ENCODE data around the gene CECR2. TPM values are rescaled to one million over a fixed set of nuclear protein-coding genes. Genes with fewer than 3 reads are reported as not detected.

CECR2 gene
- total RNA-seq, 2 donors from 2014 or later = 2.6 to 3.4 TPM

- DNase-seq (no peak), ATAC-seq (no peak)
- TF ChIP-seq POLR2A (IDR thresholded peaks at IDR 0.05) = no peak
- TF ChIP-seq, protein P1, sequence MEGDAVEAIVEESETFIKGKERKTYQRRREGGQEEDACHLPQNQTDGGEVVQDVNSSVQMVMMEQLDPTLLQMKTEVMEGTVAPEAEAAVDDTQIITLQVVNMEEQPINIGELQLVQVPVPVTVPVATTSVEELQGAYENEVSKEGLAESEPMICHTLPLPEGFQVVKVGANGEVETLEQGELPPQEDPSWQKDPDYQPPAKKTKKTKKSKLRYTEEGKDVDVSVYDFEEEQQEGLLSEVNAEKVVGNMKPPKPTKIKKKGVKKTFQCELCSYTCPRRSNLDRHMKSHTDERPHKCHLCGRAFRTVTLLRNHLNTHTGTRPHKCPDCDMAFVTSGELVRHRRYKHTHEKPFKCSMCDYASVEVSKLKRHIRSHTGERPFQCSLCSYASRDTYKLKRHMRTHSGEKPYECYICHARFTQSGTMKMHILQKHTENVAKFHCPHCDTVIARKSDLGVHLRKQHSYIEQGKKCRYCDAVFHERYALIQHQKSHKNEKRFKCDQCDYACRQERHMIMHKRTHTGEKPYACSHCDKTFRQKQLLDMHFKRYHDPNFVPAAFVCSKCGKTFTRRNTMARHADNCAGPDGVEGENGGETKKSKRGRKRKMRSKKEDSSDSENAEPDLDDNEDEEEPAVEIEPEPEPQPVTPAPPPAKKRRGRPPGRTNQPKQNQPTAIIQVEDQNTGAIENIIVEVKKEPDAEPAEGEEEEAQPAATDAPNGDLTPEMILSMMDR (IDR thresholded peaks at IDR 0.05) = no peak
- H3K27ac ChIP-seq = no peak overlapping the region
- H3K36me3 ChIP-seq (replicated peaks in 1 of 2; ENCODE audit: insufficient read depth in 1 of 2, low read depth in 2 of 2) = no peaks in the 10 kb centered on the region
- H3K4me3 ChIP-seq = no peak overlapping the region
- 82 to 88% methylated on average over 5 of the region's 5 CpGs for WGBS, 2 donors
- H3K4me1 ChIP-seq = peaks cover 6% of the 10 kb centered on the region
- intact Hi-C loops (cut with DNase I) = no loop called here
- no peaks in the 10 kb centered on the region for H3K9me3 ChIP-seq
- no peaks in the 10 kb centered on the region for H3K27me3 ChIP-seq
Observed at GRCh38 chr22:17481424-17481823, 112.2 kb downstream of the CECR2 start.

GRCh38 chr22:17483688-17484372, 114.6 kb downstream of the CECR2 start:
- intact Hi-C loops (cut with DNase I) = no loop called here
- DNase-seq (no peak), ATAC-seq (no peak)
- H3K4me3 ChIP-seq = no peak overlapping the region
- peaks cover 15% of the 10 kb centered on the region for H3K4me1 ChIP-seq
- WGBS, 2 donors = 73 to 77% methylated on average over 2 of the region's 2 CpGs
- no peak overlapping the region for H3K27ac ChIP-seq
- H3K36me3 ChIP-seq (replicated peaks in 1 of 2; ENCODE audit: insufficient read depth in 1 of 2, low read depth in 2 of 2) = no peaks in the 10 kb centered on the region
- TF ChIP-seq POLR2A (IDR thresholded peaks at IDR 0.05) = no peak
- TF ChIP-seq, protein P1 (IDR thresholded peaks at IDR 0.05) = no peak
- no peaks in the 10 kb centered on the region for H3K9me3 ChIP-seq
- no peaks in the 10 kb centered on the region for H3K27me3 ChIP-seq

DNA sequence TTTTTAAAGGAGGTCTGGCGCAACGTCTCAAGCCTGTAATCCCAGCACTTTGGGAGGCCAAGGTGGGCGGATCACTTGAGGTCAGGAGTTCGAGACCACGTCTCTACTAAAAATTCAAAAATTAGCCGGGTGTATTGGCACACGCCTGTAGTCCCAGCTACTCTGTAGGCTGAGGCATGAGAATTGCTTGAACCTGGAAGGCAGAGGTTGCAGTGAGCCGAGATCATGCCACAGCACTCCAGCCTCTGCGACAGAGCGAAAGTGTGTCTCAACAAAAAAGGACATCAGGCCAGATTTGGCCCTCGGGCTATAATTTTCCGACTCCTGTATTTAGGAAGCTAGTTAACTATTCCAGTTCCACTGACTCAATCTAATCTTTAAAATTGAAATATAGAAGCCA, 115.3 kb downstream of the CECR2 start:
- no peaks in the 10 kb centered on the region for H3K36me3 ChIP-seq (replicated peaks in 1 of 2; ENCODE audit: insufficient read depth in 1 of 2, low read depth in 2 of 2)
- no peak for TF ChIP-seq POLR2A (IDR thresholded peaks at IDR 0.05)
- TF ChIP-seq, protein P1 (IDR thresholded peaks at IDR 0.05) = no peak
- no peak for ATAC-seq

GRCh38 chr22:17486313-17486712, 117.1 kb downstream of the CECR2 start:
- Histone ChIP-seq H3K9me3 (no peaks in the 10 kb centered on the region), H3K4me3 (no peak overlapping the region), H3K27ac (peak overlapping the region; percentile 33 to 70 (median 54)), H3K4me1 (peaks cover 15% of the 10 kb centered on the region), H3K27me3 (no peaks in the 10 kb centered on the region), H3K36me3 (replicated peaks in 1 of 2; ENCODE audit: insufficient read depth in 1 of 2, low read depth in 2 of 2) (no peaks in the 10 kb centered on the region)
- ATAC-seq (peak; percentile 97), DNase-seq (peak; percentile 80 to 93 (median 90))
- intact Hi-C loops (cut with DNase I) = no loop called here
- WGBS, 2 donors = 25 to 30% methylated on average over 10 of the region's 10 CpGs
- no peak for TF ChIP-seq POLR2A (IDR thresholded peaks at IDR 0.05)
- TF ChIP-seq, protein P1 (IDR thresholded peaks at IDR 0.05) = peak in 3 of 7 experiments; percentile 14 to 41 (median 41)

More for the DNA sequence above, 115.3 kb downstream of the CECR2 start:
- intact Hi-C loops (cut with DNase I) = no loop called here
- Histone ChIP-seq H3K27ac (no peak overlapping the region), H3K4me3 (no peak overlapping the region), H3K4me1 (peaks cover 15% of the 10 kb centered on the region), H3K9me3 (no peaks in the 10 kb centered on the region), H3K27me3 (no peaks in the 10 kb centered on the region)
- whole genome bisulfite sequencing, 2 donors = 87 to 91% methylated on average over 12 of the region's 12 CpGs
- no peak for DNase-seq

DNA sequence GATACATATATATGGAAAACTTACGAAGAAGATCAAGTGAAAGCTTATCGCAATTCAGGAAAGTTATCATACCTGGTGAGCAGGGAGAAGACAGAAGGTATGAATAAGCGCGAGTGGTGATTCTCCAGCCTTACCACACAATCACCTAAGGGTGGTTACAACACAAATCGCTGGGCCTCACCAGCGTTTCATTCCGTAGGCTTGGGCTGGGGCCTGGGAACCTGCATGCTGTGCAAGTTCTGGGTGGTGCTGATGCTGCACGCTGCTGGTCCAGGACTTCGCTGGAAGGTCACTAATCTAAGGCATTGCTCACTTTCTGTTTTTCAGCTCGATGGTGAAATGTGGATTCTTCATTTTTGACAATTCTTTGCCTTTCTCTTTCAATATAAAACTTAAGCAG, 117.5 kb downstream of the CECR2 start:
- Histone ChIP-seq H3K27ac (peak overlapping the region; percentile 33 to 70 (median 54)), H3K36me3 (replicated peaks in 1 of 2; ENCODE audit: insufficient read depth in 1 of 2, low read depth in 2 of 2) (no peaks in the 10 kb centered on the region), H3K9me3 (no peaks in the 10 kb centered on the region), H3K4me3 (no peak overlapping the region), H3K27me3 (no peaks in the 10 kb centered on the region), H3K4me1 (peaks cover 15% of the 10 kb centered on the region)
- ATAC-seq (no peak), DNase-seq (peak in 3 of 4 donors; percentile 7 to 19 (median 17))
- intact Hi-C loops (cut with DNase I) = no loop called here
- TF ChIP-seq, protein P1 (IDR thresholded peaks at IDR 0.05) = no peak
- no peak for TF ChIP-seq POLR2A (IDR thresholded peaks at IDR 0.05)
- WGBS, 2 donors = 34 to 35% methylated on average over 8 to 10 of the region's 10 CpGs
